HEK293T (cell line): Measurements from ENCODE around the gene NFAM1.

ENCODE experiments used
- CTCF ChIA-PET: fragments of 350-600 bp; formaldehyde crosslinking; extraction: SDS; loops from one replicate; lab custom pipeline; 2021; ENCODE audit warnings: antibody characterized with exemption, inconsistent platforms; lab: Yijun Ruan, JAX
- POLR2A ChIA-PET: fragments of 350-600 bp; formaldehyde crosslinking; extraction: SDS; loops from one replicate; lab custom pipeline; 2020; ENCODE audit warnings: antibody characterized with exemption, inconsistent platforms; lab: Yijun Ruan, JAX
- DNase-seq: peaks from one replicate; pipeline ENCODE4 v3.0.0; 2012; ENCODE audit warnings: mixed read lengths; ENCODE audit errors: extremely low spot score
- ARNT ChIP-seq: fragments of 450-650 bp; IDR thresholded peaks from 2 replicates; pipeline ENCODE4 v1.6.1; 2017; ENCODE audit warnings: mild to moderate bottlenecking
- BHLHE40 ChIP-seq: fragments of 450-650 bp; IDR thresholded peaks from 2 replicates; pipeline ENCODE4 v1.6.1; 2016; ENCODE audit warnings: mild to moderate bottlenecking, moderate library complexity, borderline replicate concordance
- CTBP1 ChIP-seq: fragments of 450-650 bp; IDR thresholded peaks from 2 replicates; pipeline ENCODE4 v1.6.1; 2016; ENCODE audit warnings: borderline replicate concordance
- ELF4 ChIP-seq: fragments of 450-650 bp; IDR thresholded peaks from 2 replicates; pipeline ENCODE4 v1.6.1; 2017; ENCODE audit warnings: antibody characterized with exemption
- FOXA1 ChIP-seq: fragments of 450-650 bp; IDR thresholded peaks from 2 replicates; pipeline ENCODE4 v1.6.1; 2016; ENCODE audit warnings: mild to moderate bottlenecking
- FOXK2 ChIP-seq: fragments of 450-650 bp; IDR thresholded peaks from 2 replicates; pipeline ENCODE4 v1.6.1; 2016; ENCODE audit warnings: mild to moderate bottlenecking
- FOXM1 ChIP-seq: fragments of 450-650 bp; IDR thresholded peaks from 2 replicates; pipeline ENCODE4 v1.6.1; 2017; ENCODE audit warnings: mild to moderate bottlenecking, borderline replicate concordance
- HDGF ChIP-seq: fragments of 450-650 bp; IDR thresholded peaks from 2 replicates; pipeline ENCODE4 v1.6.1; 2017; ENCODE audit warnings: antibody characterized with exemption, borderline replicate concordance
- L3MBTL2 ChIP-seq: fragments of 450-650 bp; conservative IDR thresholded peaks from 2 replicates; pipeline ENCODE4 v1.6.1; 2016; ENCODE audit warnings: mild to moderate bottlenecking
- LEF1 ChIP-seq: fragments of 450-650 bp; IDR thresholded peaks from 2 replicates; pipeline ENCODE4 v1.6.1; 2017; ENCODE audit warnings: mild to moderate bottlenecking, borderline replicate concordance
- NFRKB ChIP-seq: fragments of 450-650 bp; IDR thresholded peaks from 2 replicates; pipeline ENCODE4 v1.6.1; 2016; ENCODE audit warnings: mild to moderate bottlenecking, moderate library complexity
- PKNOX1 ChIP-seq: fragments of 450-650 bp; IDR thresholded peaks from 2 replicates; pipeline ENCODE4 v1.6.1; 2016
- SP1 ChIP-seq: fragments of 450-650 bp; IDR thresholded peaks from 2 replicates; pipeline ENCODE4 v1.6.1; 2017
- SUZ12 ChIP-seq: fragments of 450-650 bp; IDR thresholded peaks from 2 replicates; pipeline ENCODE4 v1.6.1; 2016; ENCODE audit warnings: mild to moderate bottlenecking
- TARDBP ChIP-seq: fragments of 450-650 bp; IDR thresholded peaks from 2 replicates; pipeline ENCODE4 v1.6.1; 2016
- ZNF384 ChIP-seq: fragments of 450-650 bp; IDR thresholded peaks from 2 replicates; pipeline ENCODE4 v1.6.1; 2016

Gene NFAM1

GRCh38 chr22:42410708-42411107 lies 21.5 kb downstream of the NFAM1 start:
- TF ChIP-seq ZNF384 (no peak), FOXA1 (no peak), FOXM1 (no peak), L3MBTL2 (no peak), CTBP1 (no peak), PKNOX1 (no peak), BHLHE40 (no peak), ELF4 (no peak), FOXK2 (no peak), SUZ12 (no peak), TARDBP (no peak), SP1 (no peak), ARNT (no peak), HDGF (no peak), NFRKB (no peak), LEF1 (no peak)
- no peak for DNase-seq
- POLR2A ChIA-PET = no interaction called here
- CTCF ChIA-PET = no interaction called here

GRCh38 chr22:42408810-42409529 lies 23.2 kb downstream of the NFAM1 start:
- ChIA-PET POLR2A (no interaction called here), CTCF (interaction anchor here (0.6 kb wide), 1 partner anchor 31 kb away, joined by 3 read pairs; no protein-coding TSS in a partner anchor)
- DNase-seq = no peak

GRCh38 chr22:42408276-42408675 lies 23.9 kb downstream of the NFAM1 start:
- TF ChIP-seq FOXM1 = no peak
- no peak for TF ChIP-seq NFRKB
- no peak for TF ChIP-seq L3MBTL2
- no peak for TF ChIP-seq TARDBP
- no peak for DNase-seq
- ChIA-PET POLR2A (no interaction called here), CTCF (interaction anchor here (0.6 kb wide), 1 partner anchor 32 kb away, joined by 3 read pairs; no protein-coding TSS in a partner anchor)

More at GRCh38 chr22:42408810-42409529, 23.2 kb downstream of the NFAM1 start:
- no peak for TF ChIP-seq ELF4
- no peak for TF ChIP-seq L3MBTL2
- TF ChIP-seq ARNT = no peak
- TF ChIP-seq FOXA1 = no peak
- no peak for TF ChIP-seq BHLHE40

GRCh38 chr22:42404266-42404665 lies 27.9 kb downstream of the NFAM1 start:
- POLR2A ChIA-PET = interaction anchor here (1.5 kb wide), 1 partner anchor 40 kb away, joined by 3 read pairs; no protein-coding TSS in a partner anchor
- CTCF ChIA-PET = no interaction called here
- no peak for DNase-seq
- TF ChIP-seq HDGF = no peak
- no peak for TF ChIP-seq ELF4
- TF ChIP-seq LEF1 = no peak
- TF ChIP-seq ZNF384 = no peak
- no peak for TF ChIP-seq FOXM1
- no peak for TF ChIP-seq FOXA1
- TF ChIP-seq SP1 = no peak
- no peak for TF ChIP-seq PKNOX1

GRCh38 chr22:42401535-42402334 lies 30.5 kb downstream of the NFAM1 start:
- CTCF ChIA-PET = no interaction called here
- TF ChIP-seq FOXM1 = no peak
- TF ChIP-seq ELF4 = no peak
- TF ChIP-seq FOXA1 = no peak
- no peak for TF ChIP-seq TARDBP
- TF ChIP-seq ARNT = no peak
- TF ChIP-seq SUZ12 = no peak
- no peak for TF ChIP-seq FOXK2
- no peak for TF ChIP-seq BHLHE40
- no peak for TF ChIP-seq L3MBTL2
- TF ChIP-seq LEF1 = no peak
- no peak for TF ChIP-seq CTBP1
- no peak for TF ChIP-seq SP1
- TF ChIP-seq NFRKB = no peak
- no peak for TF ChIP-seq HDGF
- no peak for TF ChIP-seq ZNF384
- no peak for TF ChIP-seq PKNOX1
- POLR2A ChIA-PET = no interaction called here
- no peak for DNase-seq
